Activated B cell treated with CpG ODN at 0.5 μM for 24 hours (primary cell): Measurements from ENCODE around the gene NEIL1. TPM values are rescaled to one million over a fixed set of nuclear protein-coding genes. Genes with fewer than 3 reads are reported as not detected.

Source experiments
- ATAC-seq: fragments of 200-7000 bp; cut with Tn5 transposase; one replicate; pipeline ENCODE4 v1.10.0; 2021; ENCODE audit warnings: low read depth, mild to moderate bottlenecking, moderate library complexity
- CTCF ChIA-PET: fragments of 350-600 bp; sonication (Branson Sonifier 250); formaldehyde crosslinking; loops from one replicate; lab custom pipeline; 2021; ENCODE audit warnings: antibody characterized with exemption; lab: Charles Lee
- POLR2A ChIA-PET: fragments of 350-600 bp; sonication (Branson Sonifier 250); formaldehyde crosslinking; loops from one replicate; lab custom pipeline; 2021; ENCODE audit warnings: antibody characterized with exemption; lab: Charles Lee
- DNase-seq: peaks from one replicate; pipeline ENCODE4 v3.0.0; 2022
- H3K27ac Mint-ChIP-seq: one replicate; pipeline ENCODE4 v1.8.0; 2020; ENCODE audit warnings: mixed read lengths
- H3K27me3 Mint-ChIP-seq: one replicate; pipeline ENCODE4 v1.8.0; 2021; ENCODE audit warnings: mixed read lengths
- H3K36me3 Mint-ChIP-seq: one replicate; pipeline ENCODE4 v1.8.0; 2021; ENCODE audit warnings: low read depth, mixed read lengths
- H3K4me1 Mint-ChIP-seq: one replicate; pipeline ENCODE4 v1.8.0; 2021; ENCODE audit warnings: mixed read lengths
- H3K4me3 Mint-ChIP-seq: one replicate; pipeline ENCODE4 v1.8.0; 2020; ENCODE audit warnings: mild to moderate bottlenecking, mixed read lengths
- H3K9me3 Mint-ChIP-seq: one replicate; pipeline ENCODE4 v1.8.0; 2020; ENCODE audit warnings: mixed read lengths
- CTCF ChIP-seq: fragments of 200-600 bp; IDR thresholded peaks from one replicate; pipeline ENCODE4 v1.8.0; 2022; ENCODE audit warnings: antibody characterized with exemption, mild to moderate bottlenecking
- intact Hi-C: fragments of 100-400 bp; cut with micrococcal nuclease; formaldehyde crosslinking; loops from one replicate; pipeline ENCODE4 v1.15.1; 2024
- total RNA-seq: library from RNA; stranded (reverse); gene quantifications from 2 replicates; pipeline ENCODE4 v1.2.3, GENCODE V29; 2022

The NEIL1 gene
- total RNA-seq, 1 donor from 2014 or later: 35.8 TPM

- H3K27me3 Mint-ChIP-seq: peaks cover 3% of the 10 kb centered on the region
- TF ChIP-seq CTCF: no peak
- intact Hi-C loops: loop anchor here (10.0 kb wide), 1 partner anchor 59 kb away; no protein-coding TSS in a partner anchor
- ATAC-seq: no peak
- H3K9me3 Mint-ChIP-seq: no peaks in the 10 kb centered on the region
- ChIA-PET POLR2A (interaction anchor here (0.6 to 3.4 kb wide), 6 partner anchors 14 to 397 kb away, joined by 3 to 15 read pairs (median 4); partner anchors contain the start of genes IMP3 and MAN2C1), CTCF (no interaction called here)
- DNase-seq: no peak
- H3K4me3 Mint-ChIP-seq: peak overlapping the region; percentile 95
- H3K27ac Mint-ChIP-seq: no peak overlapping the region
- peaks cover 8% of the 10 kb centered on the region for H3K36me3 Mint-ChIP-seq
- peaks cover 20% of the 10 kb centered on the region for H3K4me1 Mint-ChIP-seq
Observed at GRCh38 chr15:75335313-75335704, 11.5 kb upstream of the NEIL1 start.

GRCh38 chr15:75335705-75336355, 11.0 kb upstream of the NEIL1 start, which contains the start of gene COMMD4:
Gene COMMD4 (plus strand): TSS chr15:75336063. CDS start chr15:75336090, 27 bp downstream.
- peaks cover 8% of the 10 kb centered on the region for H3K36me3 Mint-ChIP-seq
- H3K27ac Mint-ChIP-seq: peak within 1 kb of the TSS; percentile 88
- H3K4me1 Mint-ChIP-seq: peaks cover 20% of the 10 kb centered on the region
- no peaks in the 10 kb centered on the region for H3K9me3 Mint-ChIP-seq
- ChIA-PET CTCF (no interaction called here), POLR2A (interaction anchor here (0.8 to 3.4 kb wide), 5 partner anchors 13 to 304 kb away, joined by 3 to 15 read pairs (median 6); partner anchors contain the start of genes IMP3 and MAN2C1)
- H3K4me3 Mint-ChIP-seq: peak within 1 kb of the TSS; percentile 95
- peak; percentile 87 for ATAC-seq
- TF ChIP-seq CTCF: no peak
- peak; percentile 68 for DNase-seq
- intact Hi-C loops: loop anchor here (1.0 to 10.0 kb wide), 3 partner anchors 11 to 59 kb away; partner anchors contain the start of genes MAN2C1 and NEIL1
- peaks cover 3% of the 10 kb centered on the region for H3K27me3 Mint-ChIP-seq

GRCh38 chr15:75338661-75339240, 8.1 kb upstream of the NEIL1 start:
- no peak for ATAC-seq

GRCh38 chr15:75339531-75340240, 7.2 kb upstream of the NEIL1 start:
- H3K36me3 Mint-ChIP-seq: peaks cover 12% of the 10 kb centered on the region

More at GRCh38 chr15:75338661-75339240, 8.1 kb upstream of the NEIL1 start:
- intact Hi-C loops: loop anchor here (10.0 kb wide), 1 partner anchor 56 kb away; no protein-coding TSS in a partner anchor
- ChIA-PET POLR2A (no interaction called here), CTCF (no interaction called here)
- no peak for DNase-seq
- H3K4me3 Mint-ChIP-seq: no peak overlapping the region
- H3K4me1 Mint-ChIP-seq: peaks cover 20% of the 10 kb centered on the region
- no peaks in the 10 kb centered on the region for H3K27me3 Mint-ChIP-seq
- no peaks in the 10 kb centered on the region for H3K9me3 Mint-ChIP-seq
- no peak overlapping the region for H3K27ac Mint-ChIP-seq
- peaks cover 12% of the 10 kb centered on the region for H3K36me3 Mint-ChIP-seq
- no peak for TF ChIP-seq CTCF

More at GRCh38 chr15:75339531-75340240, 7.2 kb upstream of the NEIL1 start:
- H3K27ac Mint-ChIP-seq: no peak overlapping the region
- TF ChIP-seq CTCF: no peak
- no peaks in the 10 kb centered on the region for H3K27me3 Mint-ChIP-seq
- H3K4me1 Mint-ChIP-seq: peaks cover 24% of the 10 kb centered on the region
- H3K9me3 Mint-ChIP-seq: no peaks in the 10 kb centered on the region
- intact Hi-C loops: loop anchor here (10.0 kb wide), 1 partner anchor 55 kb away; no protein-coding TSS in a partner anchor
- no peak for DNase-seq
- H3K4me3 Mint-ChIP-seq: no peak overlapping the region
- CTCF ChIA-PET: no interaction called here
- no peak for ATAC-seq
- POLR2A ChIA-PET: no interaction called here
